ENCODE measurements around the gene TMEM72.

DNA sequence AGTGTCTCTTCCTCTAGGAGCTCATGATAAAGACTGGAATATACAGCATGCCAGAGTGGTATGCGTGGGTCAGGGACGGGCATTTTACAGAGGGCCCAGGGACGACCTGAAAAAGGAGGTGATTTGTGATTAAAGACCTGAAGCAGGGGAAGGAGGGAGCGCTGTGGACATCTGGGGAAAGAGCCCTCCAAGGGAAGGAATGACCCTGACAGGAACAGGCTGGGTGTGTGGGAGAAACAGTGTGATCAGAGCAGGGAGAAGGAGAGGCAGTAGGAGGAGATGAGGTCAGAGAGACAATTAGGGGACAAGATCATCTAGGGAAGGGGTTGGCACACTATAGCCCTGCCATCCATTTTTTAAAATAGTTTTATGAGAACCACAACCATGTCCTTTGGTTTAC is 45.1 kb downstream of the TMEM72 start:
- TF ChIP-seq POLR2A (IDR thresholded peaks at IDR 0.05; ENCODE audit: low read length) (no peak), RFX5 (IDR thresholded peaks at IDR 0.05) (no peak), CEBPB (IDR thresholded peaks at IDR 0.05) (no peak), EHF (CRISPR knock-in tag; IDR thresholded peaks at IDR 0.05) (no peak), RAD21 (conservative IDR thresholded peaks at IDR 0.05 in 1 of 2, IDR thresholded peaks at IDR 0.05 in 1 of 2) (no peak), MAFK (IDR thresholded peaks at IDR 0.05; ENCODE audit: partially characterized antibody) (no peak), EP300 (IDR thresholded peaks at IDR 0.05) (no peak), ZSCAN20 (CRISPR knock-in tag; IDR thresholded peaks at IDR 0.05) (no peak), CHD4 (IDR thresholded peaks at IDR 0.05; ENCODE audit: borderline replicate concordance) (no peak)
- TF ChIP-seq, protein P1, sequence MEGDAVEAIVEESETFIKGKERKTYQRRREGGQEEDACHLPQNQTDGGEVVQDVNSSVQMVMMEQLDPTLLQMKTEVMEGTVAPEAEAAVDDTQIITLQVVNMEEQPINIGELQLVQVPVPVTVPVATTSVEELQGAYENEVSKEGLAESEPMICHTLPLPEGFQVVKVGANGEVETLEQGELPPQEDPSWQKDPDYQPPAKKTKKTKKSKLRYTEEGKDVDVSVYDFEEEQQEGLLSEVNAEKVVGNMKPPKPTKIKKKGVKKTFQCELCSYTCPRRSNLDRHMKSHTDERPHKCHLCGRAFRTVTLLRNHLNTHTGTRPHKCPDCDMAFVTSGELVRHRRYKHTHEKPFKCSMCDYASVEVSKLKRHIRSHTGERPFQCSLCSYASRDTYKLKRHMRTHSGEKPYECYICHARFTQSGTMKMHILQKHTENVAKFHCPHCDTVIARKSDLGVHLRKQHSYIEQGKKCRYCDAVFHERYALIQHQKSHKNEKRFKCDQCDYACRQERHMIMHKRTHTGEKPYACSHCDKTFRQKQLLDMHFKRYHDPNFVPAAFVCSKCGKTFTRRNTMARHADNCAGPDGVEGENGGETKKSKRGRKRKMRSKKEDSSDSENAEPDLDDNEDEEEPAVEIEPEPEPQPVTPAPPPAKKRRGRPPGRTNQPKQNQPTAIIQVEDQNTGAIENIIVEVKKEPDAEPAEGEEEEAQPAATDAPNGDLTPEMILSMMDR (IDR thresholded peaks at IDR 0.05) = no peak
- TF ChIP-seq, protein P2, sequence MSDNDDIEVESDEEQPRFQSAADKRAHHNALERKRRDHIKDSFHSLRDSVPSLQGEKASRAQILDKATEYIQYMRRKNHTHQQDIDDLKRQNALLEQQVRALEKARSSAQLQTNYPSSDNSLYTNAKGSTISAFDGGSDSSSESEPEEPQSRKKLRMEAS (IDR thresholded peaks at IDR 0.05) = no peak
